Omental fat pad (tissue), 4 donors: ENCODE measurements around the gene ARHGAP15. TPM values are rescaled to one million over a fixed set of nuclear protein-coding genes. Genes with fewer than 3 reads are reported as not detected.

ENCODE experiments used
- ATAC-seq: fragments of 150-250 bp; one replicate; pipeline ENCODE4 v1.9.1; 2016; ENCODE audit warnings: mild to moderate bottlenecking, moderate library complexity; ENCODE audit not compliant: low FRiP score
- DNase-seq: peaks from one replicate; pipeline ENCODE4 v3.0.0-alpha.2; 2019; ENCODE audit warnings: low spot score
- total RNA-seq, 4 donors: library from RNA; depleted of rRNA; stranded (reverse); fragments of >200 nt; gene quantifications; one replicate each; pipeline ENCODE4 v1.1.0, GENCODE V29; 2016
- TF ChIP-seq, protein P1 (sequence below), 3 donors: fragments of 450-650 bp; IDR thresholded peaks; one replicate each; pipeline ENCODE4 v1.5.1; 2016 to 2017; ENCODE audit warnings: antibody characterized with exemption in 3 of 3, mild to moderate bottlenecking in 3 of 3, moderate library complexity in 2 of 3

The ARHGAP15 gene
- total RNA-seq, 4 donors from 2014 or later: 12.2 to 27.6 (median 20.7) TPM

DNA sequence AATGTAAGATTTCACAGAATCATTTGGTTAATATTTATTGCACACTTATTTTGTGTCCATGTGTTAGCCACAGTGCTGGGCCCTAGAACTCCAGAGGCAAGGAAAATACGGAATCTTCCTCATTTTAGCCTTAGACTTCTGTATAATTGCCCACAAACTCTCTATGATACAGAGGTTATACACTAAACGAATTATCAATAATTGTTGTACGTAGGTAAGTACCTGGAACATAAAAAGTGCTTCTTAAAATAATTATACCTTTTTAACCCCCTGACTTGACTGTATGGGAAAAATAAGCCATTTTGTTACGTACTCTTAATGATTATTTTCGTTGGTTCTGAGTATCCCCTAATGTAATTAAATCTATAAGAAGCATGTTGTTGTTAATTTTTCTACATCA is 119.4 kb downstream of the ARHGAP15 start:
- DNase-seq (no peak), ATAC-seq (no peak)
- TF ChIP-seq, protein P1, sequence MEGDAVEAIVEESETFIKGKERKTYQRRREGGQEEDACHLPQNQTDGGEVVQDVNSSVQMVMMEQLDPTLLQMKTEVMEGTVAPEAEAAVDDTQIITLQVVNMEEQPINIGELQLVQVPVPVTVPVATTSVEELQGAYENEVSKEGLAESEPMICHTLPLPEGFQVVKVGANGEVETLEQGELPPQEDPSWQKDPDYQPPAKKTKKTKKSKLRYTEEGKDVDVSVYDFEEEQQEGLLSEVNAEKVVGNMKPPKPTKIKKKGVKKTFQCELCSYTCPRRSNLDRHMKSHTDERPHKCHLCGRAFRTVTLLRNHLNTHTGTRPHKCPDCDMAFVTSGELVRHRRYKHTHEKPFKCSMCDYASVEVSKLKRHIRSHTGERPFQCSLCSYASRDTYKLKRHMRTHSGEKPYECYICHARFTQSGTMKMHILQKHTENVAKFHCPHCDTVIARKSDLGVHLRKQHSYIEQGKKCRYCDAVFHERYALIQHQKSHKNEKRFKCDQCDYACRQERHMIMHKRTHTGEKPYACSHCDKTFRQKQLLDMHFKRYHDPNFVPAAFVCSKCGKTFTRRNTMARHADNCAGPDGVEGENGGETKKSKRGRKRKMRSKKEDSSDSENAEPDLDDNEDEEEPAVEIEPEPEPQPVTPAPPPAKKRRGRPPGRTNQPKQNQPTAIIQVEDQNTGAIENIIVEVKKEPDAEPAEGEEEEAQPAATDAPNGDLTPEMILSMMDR (IDR thresholded peaks at IDR 0.05): no peak

DNA sequence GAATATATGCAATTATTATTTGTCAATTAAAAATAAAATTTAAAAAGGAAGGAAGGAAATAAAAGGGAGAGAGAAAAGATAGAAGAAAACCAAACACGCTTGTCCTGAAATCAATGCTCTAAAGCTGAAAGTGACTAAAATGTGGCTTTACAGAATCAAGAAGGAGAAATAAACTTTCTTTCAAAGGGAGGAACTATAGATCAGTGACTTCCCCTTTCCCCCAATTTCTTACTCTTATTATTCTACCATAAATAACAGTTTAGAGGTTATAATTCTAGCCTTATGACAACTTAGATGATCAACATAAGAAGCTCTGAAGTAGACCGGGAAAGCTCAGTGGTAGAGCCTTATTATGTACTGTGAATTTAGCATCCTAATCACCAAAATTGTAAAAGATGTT is 122.5 kb downstream of the ARHGAP15 start:
- DNase-seq: no peak
- ATAC-seq: no peak
- TF ChIP-seq, protein P1 (IDR thresholded peaks at IDR 0.05): no peak

DNA sequence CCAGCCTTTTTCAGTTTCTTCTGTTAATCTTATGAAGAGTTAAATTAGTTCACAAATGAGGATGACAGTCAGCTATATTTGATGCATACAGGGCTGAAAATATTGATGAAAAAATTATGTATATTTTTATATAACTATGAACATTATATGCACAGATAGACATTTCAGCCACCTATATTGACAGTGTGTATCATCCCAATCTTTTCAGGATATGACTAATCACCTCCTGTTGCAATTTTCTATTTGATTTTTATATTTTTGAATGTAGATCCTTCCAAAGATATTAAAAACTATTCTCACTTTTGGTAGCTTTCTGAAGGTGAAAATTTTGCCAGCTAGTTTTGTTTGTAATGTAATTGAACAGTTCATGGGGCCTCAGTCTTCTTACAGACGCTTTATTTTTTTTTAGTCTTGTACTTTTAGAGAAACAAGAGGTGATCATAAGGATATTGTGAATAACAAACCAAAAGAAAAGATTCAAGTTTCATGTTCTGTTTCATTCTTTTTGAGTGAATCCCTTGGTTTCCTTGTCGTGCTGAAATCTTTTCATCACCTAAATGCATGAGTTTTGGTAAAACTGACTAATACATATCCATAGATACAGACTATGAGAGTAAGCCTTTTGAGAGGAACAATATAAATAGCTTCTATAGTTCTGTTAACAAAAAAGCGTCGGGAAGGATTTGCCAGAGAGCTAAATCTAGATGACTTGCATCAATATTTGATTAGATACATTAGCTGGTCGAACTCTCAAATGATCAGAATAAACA is 123.1 kb downstream of the ARHGAP15 start:
- DNase-seq: no peak
- TF ChIP-seq, protein P1 (IDR thresholded peaks at IDR 0.05): no peak
- ATAC-seq: no peak

DNA sequence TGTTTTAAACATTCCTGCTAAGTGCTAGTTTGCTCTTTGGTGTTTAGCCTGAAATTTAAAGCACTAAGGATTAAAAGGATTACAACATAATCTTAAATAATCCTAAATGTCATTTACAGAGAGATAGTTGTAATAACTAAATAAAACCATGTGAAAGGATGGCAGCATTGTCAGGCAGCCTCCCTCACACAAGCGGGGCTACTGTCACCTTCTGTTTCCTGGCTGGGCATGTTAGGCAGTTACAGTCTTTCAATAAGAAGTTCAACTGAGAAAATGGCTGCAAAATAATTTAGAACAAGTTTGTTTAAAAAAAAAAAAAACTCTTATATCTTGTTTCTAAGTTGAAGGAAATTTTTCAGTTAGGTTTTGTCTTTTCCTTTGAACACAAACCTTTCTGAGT is 124.9 kb downstream of the ARHGAP15 start:
- no peak for DNase-seq
- no peak for ATAC-seq
- TF ChIP-seq, protein P1 (IDR thresholded peaks at IDR 0.05): no peak

DNA sequence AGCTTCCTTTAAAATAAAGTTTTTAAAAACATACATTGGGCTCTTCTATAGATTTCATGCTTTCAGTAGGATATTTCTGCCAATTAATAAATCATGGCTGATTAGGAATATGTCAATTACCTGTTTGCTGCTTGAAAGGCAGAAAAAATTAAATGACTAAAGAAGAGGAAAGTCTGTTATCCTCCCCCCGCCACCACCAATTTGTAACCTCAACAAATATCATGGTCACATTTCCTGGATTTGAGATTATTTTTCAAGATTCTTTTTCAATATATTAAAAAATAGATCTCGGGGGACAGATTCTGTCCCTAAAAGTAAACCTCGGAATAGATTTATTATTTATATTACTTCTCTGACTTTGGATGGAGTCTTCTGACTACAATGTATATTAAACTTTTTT is 125.9 kb downstream of the ARHGAP15 start:
- TF ChIP-seq, protein P1 (IDR thresholded peaks at IDR 0.05): no peak
- no peak for DNase-seq
- ATAC-seq: no peak

DNA sequence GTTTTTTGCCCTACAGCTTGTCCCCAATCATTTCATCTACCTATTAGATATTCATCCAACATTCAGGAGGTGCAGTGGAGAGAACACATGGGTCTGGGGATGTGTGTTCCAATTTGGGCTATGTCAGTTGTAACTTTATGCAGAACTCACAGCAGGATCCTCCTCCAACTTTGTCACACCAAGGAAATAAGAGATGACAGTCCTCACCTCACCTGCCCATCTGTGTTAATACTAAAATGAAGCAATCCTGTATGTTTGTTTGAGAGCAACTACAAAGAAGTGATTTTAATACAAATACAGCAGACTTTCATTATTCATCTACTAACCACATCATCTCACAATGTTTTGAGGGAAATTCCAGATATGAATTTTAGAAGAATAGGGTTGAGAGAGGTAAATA is 126.7 kb downstream of the ARHGAP15 start:
- TF ChIP-seq, protein P1 (IDR thresholded peaks at IDR 0.05): no peak
- ATAC-seq: no peak
- DNase-seq: no peak
